HG03097 (cell line): Measurements from ENCODE around the gene ZSCAN1.

Experiments
- ATAC-seq: cut with Tn5 transposase; IDR thresholded peaks from one replicate; pipeline ENCODE4 v1.9.1; 2021; ENCODE audit not compliant: unreplicated experiment, low FRiP score

Gene ZSCAN1

GRCh38 chr19:58067240-58067912 is 33.6 kb downstream of the ZSCAN1 start:
- no peak for ATAC-seq

DNA sequence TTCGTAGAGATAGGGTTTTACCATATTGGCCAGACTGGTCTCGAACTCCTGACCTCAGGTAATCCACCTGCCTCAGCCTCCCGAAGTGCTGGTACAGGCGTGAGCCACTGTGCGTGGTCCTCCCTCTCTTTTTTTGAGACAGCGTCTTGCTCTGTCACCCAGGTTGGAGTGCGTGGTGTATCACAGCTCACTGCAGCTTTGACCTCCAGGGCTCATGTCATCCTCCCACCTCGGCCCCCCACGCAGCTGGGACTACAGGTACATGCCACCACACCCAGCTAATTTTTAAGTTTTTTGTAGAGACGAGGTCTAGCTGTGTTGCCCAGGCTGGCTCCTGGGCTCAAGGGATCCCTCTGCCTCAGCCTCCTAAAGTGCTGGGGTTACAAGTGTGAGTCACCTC is 46.0 kb downstream of the ZSCAN1 start:
- no peak for ATAC-seq

DNA sequence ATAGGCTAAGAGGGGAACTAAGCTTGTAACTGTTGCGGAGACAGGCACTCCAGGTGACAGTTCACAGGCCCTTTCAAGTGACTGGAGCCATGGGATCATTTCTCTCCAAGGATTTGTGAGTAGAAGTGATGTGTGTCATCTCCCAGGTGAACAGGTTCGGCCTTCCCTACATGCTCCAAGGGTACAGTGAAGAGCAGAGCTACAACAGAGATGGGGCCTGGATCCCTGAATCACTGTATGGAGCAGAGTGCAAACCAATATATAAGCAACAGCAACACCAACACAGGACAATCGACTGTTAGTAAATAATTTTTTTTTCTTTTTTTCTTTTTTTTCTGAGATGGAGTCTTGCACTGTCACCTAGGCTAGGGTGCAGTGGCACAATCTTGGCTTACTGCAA is 49.2 kb downstream of the ZSCAN1 start:
- no peak for ATAC-seq

DNA sequence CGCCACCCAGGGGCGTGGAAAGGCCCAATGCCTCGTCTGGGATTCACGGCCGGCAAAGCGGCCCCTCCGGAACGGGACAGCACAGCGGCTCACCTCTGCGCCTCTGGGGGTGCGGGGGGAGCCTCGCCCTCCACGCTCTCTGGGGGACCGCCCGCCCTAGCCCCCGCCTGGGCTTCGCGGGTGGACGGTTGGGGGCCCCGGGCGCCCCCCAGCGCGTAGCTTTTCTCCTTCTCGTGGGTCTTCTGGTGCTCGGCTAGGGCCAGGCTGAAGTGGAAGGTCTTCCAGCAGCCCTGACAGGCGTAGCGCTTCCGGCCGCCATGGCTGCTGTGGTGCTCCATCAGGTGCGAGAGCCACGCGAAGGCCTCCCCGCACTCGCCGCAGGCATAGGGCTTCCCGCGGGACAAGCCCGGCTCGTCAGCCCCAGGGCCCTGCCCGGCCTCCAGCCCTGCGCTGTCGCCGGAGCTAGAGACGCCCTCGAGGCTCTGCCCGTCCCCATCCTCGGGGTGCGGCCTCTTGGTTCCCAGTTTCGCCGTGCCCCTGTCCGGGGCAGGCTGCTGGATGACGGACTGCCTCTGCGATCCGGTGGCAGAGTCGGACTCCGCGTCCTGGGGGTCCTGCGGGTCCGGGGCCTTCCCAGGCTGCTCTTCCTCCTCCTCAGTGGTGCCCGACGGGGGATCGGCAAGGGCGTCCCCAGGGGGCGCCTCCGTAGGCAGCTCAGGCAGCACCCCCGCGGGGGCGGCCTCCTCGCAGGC is 50.9 kb downstream of the ZSCAN1 start:
- ATAC-seq: no peak

DNA sequence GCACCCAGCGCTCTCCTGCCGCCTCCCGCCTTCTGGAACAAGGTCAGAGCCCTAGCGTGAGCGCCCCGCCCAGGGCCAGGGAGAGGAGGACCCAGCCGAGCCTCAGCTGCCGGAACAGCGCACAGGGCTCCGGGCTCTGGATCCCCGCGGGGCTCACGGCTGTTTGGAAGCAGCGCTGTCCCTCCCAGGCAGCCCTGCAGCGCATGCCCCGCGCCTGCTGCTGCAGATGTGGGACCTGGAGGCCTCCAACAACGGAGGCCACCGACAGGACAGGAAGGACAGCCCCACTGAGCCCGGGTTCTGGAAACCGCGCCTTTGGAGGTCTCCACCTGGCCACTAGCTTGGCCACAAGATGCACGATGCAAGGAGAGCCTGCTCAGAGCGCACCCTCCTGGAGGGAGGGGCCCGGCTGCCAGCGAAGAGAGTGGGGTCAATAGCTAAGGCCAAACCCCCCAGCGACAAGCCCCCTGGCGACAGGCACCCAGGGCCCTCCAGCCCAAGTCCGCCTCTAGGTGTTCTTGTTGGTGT is 51.6 kb downstream of the ZSCAN1 start:
- ATAC-seq: no peak

- no peak for ATAC-seq
Measured at GRCh38 chr19:58086825-58087710, 53.2 kb downstream of the ZSCAN1 start.

DNA sequence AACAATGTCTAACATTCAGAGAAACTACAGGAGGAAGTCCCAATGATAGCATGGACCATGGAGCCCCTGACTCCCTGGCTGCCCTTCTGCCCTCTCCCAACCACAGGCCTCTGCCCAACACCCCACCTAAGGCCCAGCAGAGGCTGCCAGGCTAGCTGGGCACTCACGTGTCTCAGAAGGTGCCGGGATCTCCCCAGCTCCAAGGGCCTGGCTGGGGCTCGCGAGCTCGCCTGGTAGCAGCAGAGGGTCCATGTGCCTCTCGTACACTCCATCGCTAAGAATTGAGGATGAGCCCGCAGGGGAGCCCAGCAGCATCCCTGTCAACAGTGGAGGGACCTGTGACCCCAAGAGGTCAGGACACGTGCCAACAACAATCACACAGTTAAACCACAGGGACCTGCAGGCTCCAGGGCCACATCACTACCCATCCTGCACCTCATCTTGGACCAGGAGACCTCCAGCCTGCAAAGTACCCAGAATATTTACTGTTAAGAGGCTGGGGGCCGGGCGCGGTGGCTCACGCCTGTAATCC is 54.8 kb downstream of the ZSCAN1 start:
- ATAC-seq: no peak

GRCh38 chr19:58089846-58090245 is 56.0 kb downstream of the ZSCAN1 start:
- no peak for ATAC-seq

- ATAC-seq: no peak
Measured at GRCh38 chr19:58091251-58091995, 57.6 kb downstream of the ZSCAN1 start.

- no peak for ATAC-seq
Measured at GRCh38 chr19:58093071-58093470, 59.2 kb downstream of the ZSCAN1 start.

DNA sequence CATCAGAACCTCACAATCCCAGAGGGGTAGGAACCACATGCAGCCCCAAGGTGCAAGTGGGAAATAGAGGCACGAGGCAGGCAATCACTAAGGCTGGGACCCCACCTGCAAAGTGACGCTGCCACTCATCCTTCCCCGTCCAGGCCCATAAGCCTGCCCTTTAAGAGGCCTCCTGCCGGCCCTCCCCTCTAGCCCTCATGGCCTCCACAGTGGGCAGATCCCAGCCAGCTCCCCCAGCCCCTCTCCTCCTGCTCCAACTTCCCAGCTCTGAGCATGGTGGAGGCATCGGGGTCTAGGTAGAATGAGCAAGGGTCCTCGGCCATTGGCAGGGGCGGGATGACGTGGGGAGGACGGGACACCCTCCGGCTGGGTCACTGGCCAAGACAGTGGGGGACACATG is 61.5 kb downstream of the ZSCAN1 start:
- no peak for ATAC-seq

- no peak for ATAC-seq
Measured at GRCh38 chr19:58096884-58097283, 63.1 kb downstream of the ZSCAN1 start.

DNA sequence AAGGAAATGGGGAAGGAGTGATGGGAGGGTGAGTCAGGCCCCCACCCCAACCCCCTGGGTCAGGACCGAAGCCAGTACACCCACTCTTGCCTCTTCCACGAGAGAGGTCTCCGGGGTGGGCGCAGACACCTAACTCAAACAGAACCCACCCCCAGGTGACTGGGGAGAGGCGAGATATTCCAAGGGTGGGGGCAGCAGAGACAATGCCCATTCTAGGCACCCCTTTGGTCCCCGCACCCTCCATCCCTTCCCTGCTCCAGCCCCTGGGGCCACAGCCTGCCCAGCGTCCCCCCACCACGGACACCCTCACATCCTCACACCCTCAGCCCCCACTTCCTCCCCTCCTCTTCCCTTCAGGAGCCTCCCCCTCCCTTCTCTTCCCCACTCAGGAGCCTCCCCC is 63.5 kb downstream of the ZSCAN1 start:
- no peak for ATAC-seq

DNA sequence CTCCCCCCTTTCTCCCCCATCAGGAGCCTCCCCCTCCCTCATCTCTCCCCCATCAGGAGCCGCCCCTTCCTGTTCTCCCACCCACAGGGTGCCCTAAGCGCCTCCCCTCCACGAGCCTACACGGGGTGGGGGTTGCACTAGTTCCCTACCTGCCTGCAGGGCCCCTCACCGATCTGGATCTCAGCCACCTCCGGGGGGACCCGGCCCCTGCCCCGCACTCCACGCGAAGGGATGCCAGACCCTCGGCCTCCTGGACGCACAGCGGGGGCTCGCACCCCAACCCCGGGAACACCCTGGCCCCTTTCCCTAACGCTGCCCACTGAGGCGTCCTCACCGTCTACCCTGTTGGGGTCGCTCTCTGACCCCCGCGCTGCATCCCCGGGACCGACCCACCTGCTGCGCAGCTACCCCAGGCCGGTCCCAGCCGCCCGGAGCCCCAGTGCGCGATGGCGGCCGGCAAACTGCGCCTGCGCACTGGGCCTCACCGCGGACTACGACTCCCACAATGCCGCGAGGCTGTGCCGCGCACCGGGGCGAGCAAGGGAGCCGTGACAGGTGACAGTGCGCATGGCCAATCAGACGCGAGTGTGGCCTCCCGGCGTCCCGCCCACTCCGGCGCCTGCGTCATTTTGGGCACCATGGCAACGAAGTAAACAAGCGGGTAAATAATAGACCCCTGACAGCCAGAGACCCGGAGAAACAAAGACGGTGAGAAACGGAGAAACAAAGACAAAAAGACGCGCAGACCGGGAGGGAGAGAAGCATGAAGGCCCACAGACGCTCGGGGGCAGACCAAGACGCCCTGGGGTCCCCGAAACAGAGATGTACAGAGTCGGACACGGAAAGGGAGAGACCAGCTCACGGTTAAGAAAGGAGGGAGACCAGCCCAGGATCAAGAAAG is 64.2 kb downstream of the ZSCAN1 start, which contains the start of gene ZSCAN18:
Gene ZSCAN18, minus strand, starts transcription at position 451 of the 901 bp plus-strand sequence. CDS start 7,964 bp downstream, outside the sequence.
- no peak for ATAC-seq

DNA sequence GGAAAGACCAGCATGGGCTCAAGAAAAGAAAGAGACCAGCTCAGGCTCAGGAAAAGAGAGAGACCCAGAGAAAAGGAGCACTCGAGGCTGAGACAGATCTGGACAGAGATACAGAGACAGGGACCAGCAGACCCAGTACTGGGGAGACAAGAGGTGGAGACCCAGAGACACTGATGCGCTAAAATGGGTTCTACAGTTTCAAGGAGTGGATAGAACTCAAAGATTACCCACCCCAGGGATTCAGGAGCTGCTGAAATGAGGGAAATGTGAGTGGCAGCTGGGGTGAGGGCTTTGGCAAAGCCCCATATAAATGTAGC is 64.8 kb downstream of the ZSCAN1 start:
- no peak for ATAC-seq
